ENCODE data around the gene MMP17. TPM values are rescaled to one million over a fixed set of nuclear protein-coding genes. Genes with fewer than 3 reads are reported as not detected.
A peak's percentile ranks its signal among the peaks of the same experiment; 100 is the strongest.

MMP17 gene
- total and polyA plus RNA-seq, 2 of the 4 experiments (the other 2 are of a cell fraction), result 1.4 to 11.8 TPM

GRCh38 chr12:131836193-131836592, 8.0 kb downstream of the MMP17 start:
- Histone ChIP-seq H2BK5ac (ENCODE audit: low read depth, low read length, poor library complexity, severe bottlenecking) (no peak overlapping the region), H3K4me2 (ENCODE audit: low read depth, low read length) (no peak overlapping the region), H2BK20ac (ENCODE audit: low read depth, low read length) (no peak overlapping the region), H2AK9ac (replicated peaks; ENCODE audit: low read depth, low read length, poor library complexity) (no peak overlapping the region), H3K18ac (ENCODE audit: low read depth, low read length) (no peak overlapping the region), H3K14ac (replicated peaks; ENCODE audit: low read depth, low read length) (no peak overlapping the region), H3K4me1 (ENCODE audit: control insufficient read depth, insufficient read depth, low read length) (peaks cover 8% of the 10 kb centered on the region; the same call in 1 of the 2 replicates), H2AK5ac (ENCODE audit: low read depth, low read length) (no peak overlapping the region), H3K9ac (ENCODE audit: low read depth, low read length) (no peak overlapping the region), H3K27me3 (ENCODE audit: control insufficient read depth, insufficient read depth, low read length) (no peaks in the 10 kb centered on the region), H3K27ac (ENCODE audit: insufficient read depth, low read length) (no peak overlapping the region), H3K23ac (ENCODE audit: low read depth, low read length) (no peak overlapping the region), H3K9me1 (ENCODE audit: insufficient read depth, low read length) (no peaks in the 10 kb centered on the region; the same call in 1 of the 2 replicates), H3K9me3 (ENCODE audit: control insufficient read depth, insufficient read depth, low read length) (no peaks in the 10 kb centered on the region), H2AFZ (replicated peaks; ENCODE audit: low read length, poor library complexity) (no peak overlapping the region), H4K8ac (ENCODE audit: low read depth in 2 of 2, low read length in 2 of 2) (no peak overlapping the region), H4K5ac (ENCODE audit: low read depth, low read length) (no peak overlapping the region), H4K20me1 (ENCODE audit: insufficient read depth, low read length) (no peaks in the 10 kb centered on the region; the same call in 1 of the 2 replicates), H3K4ac (ENCODE audit: low read depth, low read length) (no peak overlapping the region), H3K79me1 (ENCODE audit: low read depth in 1 of 2, low read length in 2 of 2) (peaks cover 0 to 13% of the 10 kb centered on the region in 2 experiments; a peak in 2 of 4 replicates), H3K36me3 (ENCODE audit: control insufficient read depth, insufficient read depth, low read length) (peaks cover 7% of the 10 kb centered on the region; the same call in 1 of the 2 replicates), H3K56ac (ENCODE audit: extremely low read depth, insufficient read depth, low read length) (no peak overlapping the region), H2BK120ac (ENCODE audit: low read depth, low read length) (no peak overlapping the region), H3K4me3 (ENCODE audit: insufficient read depth, low read depth, low read length) (no peak overlapping the region), H2BK15ac (ENCODE audit: low read depth, low read length) (no peak overlapping the region), H4K91ac (ENCODE audit: insufficient read depth, low read depth, low read length) (no peak overlapping the region)
- 0% methylated on average over 1 of the region's 3 CpGs; no CpG with 5 or more reads in 1 of the 2 experiments for WGBS, 2 experiments (ENCODE audit: extremely low coverage in 2 of 2, insufficient read length in 1 of 2)
- ChIA-PET POLR2A (ENCODE audit: unreplicated experiment) (no interaction called here), CTCF (no interaction called here)
- DNase-seq (peak; percentile 20), ATAC-seq (ENCODE audit: low read depth) (no peak)
- no TSS peak for BruUV-seq (replicated peaks)
- dilution Hi-C loops (cut with HindIII; ENCODE audit: low sequenced_read_pairs, unreplicated experiment) (no loop called here), in situ Hi-C loops (cut with MboI; ENCODE audit: low sequenced_read_pairs) (loop anchor here (25.0 kb wide), 1 partner anchor 724 kb away; no protein-coding TSS in a partner anchor), intact Hi-C loops (cut with micrococcal nuclease) (loop anchor here (10.0 kb wide), 1 partner anchor 119 kb away; no protein-coding TSS in a partner anchor)
- TF ChIP-seq CTCF (conservative IDR thresholded peaks at IDR 0.05; ENCODE audit: low read depth, low read length) (peak; percentile 49), SMC3 (IDR thresholded peaks at IDR 0.05; ENCODE audit: low read depth, low read length) (peak; percentile 60), RAD21 (IDR thresholded peaks at IDR 0.05; ENCODE audit: low read length) (peak; percentile 44), MAZ (IDR thresholded peaks at IDR 0.05; ENCODE audit: borderline replicate concordance, low read depth, low read length) (no peak)
